H9 (cell line): ENCODE data around the gene ZBTB48. TPM values are rescaled to one million over a fixed set of nuclear protein-coding genes. Genes with fewer than 3 reads are reported as not detected.
A peak's percentile ranks its signal among the peaks of the same experiment; 100 is the strongest.

ENCODE experiments used
- DNase-seq: peaks from one replicate; pipeline ENCODE4 v3.0.0-alpha.2; 2017
- H2AFZ ChIP-seq: one replicate; pipeline ENCODE4 v1.6.1; 2013; ENCODE audit warnings: mild to moderate bottlenecking, low read length, control low read depth, moderate library complexity
- H2AK5ac ChIP-seq: 2 replicates; pipeline ENCODE4 v1.6.1; 2013; ENCODE audit warnings: low read length, control low read depth, mixed read lengths; ENCODE audit not compliant: insufficient read length
- H2BK120ac ChIP-seq: one replicate; pipeline ENCODE4 v1.6.1; 2013; ENCODE audit warnings: low read depth, mild to moderate bottlenecking, low read length, control low read depth, inconsistent platforms; ENCODE audit not compliant: poor library complexity, severe bottlenecking
- H2BK12ac ChIP-seq: 2 replicates; pipeline ENCODE4 v1.6.1; 2013; ENCODE audit warnings: low read length, control low read depth, mixed read lengths, low read depth; ENCODE audit not compliant: insufficient read length
- H2BK15ac ChIP-seq: 2 replicates; pipeline ENCODE4 v1.6.1; 2013; ENCODE audit warnings: low read depth, low read length, control low read depth
- H2BK20ac ChIP-seq: one replicate; pipeline ENCODE4 v1.6.1; 2013; ENCODE audit warnings: low read depth, mild to moderate bottlenecking, low read length, control low read depth, inconsistent platforms; ENCODE audit not compliant: poor library complexity, severe bottlenecking
- H2BK5ac ChIP-seq: 2 replicates; pipeline ENCODE4 v1.6.1; 2013; ENCODE audit warnings: low read length, control low read depth, mixed read lengths; ENCODE audit not compliant: insufficient read length
- H3K14ac ChIP-seq: 2 replicates; pipeline ENCODE4 v1.6.1; 2013; ENCODE audit warnings: low read length, control low read depth; ENCODE audit not compliant: insufficient read depth
- H3K18ac ChIP-seq: 2 replicates; pipeline ENCODE4 v1.6.1; 2013; ENCODE audit warnings: low read depth, mild to moderate bottlenecking, mixed read lengths, low read length, control low read depth; ENCODE audit not compliant: insufficient read length
- H3K23ac ChIP-seq: 2 replicates; pipeline ENCODE4 v1.6.1; 2013; ENCODE audit warnings: low read length, control low read depth, mixed read lengths, low read depth; ENCODE audit not compliant: insufficient read length
- H3K23me2 ChIP-seq: 2 replicates; pipeline ENCODE4 v1.6.1; 2013; ENCODE audit warnings: low read depth, mild to moderate bottlenecking, mixed read lengths, low read length, control low read depth; ENCODE audit not compliant: insufficient read length, poor library complexity, severe bottlenecking
- H3K27ac ChIP-seq: 2 replicates; pipeline ENCODE4 v1.5.1; 2013; ENCODE audit warnings: low read length, control low read depth, mixed read lengths, low read depth; ENCODE audit not compliant: insufficient read length
- H3K27me3 ChIP-seq: 2 replicates; pipeline ENCODE4 v1.6.1; 2013; ENCODE audit warnings: low read length, control low read depth, inconsistent platforms; ENCODE audit not compliant: insufficient read depth
- H3K4ac ChIP-seq: 2 replicates; pipeline ENCODE4 v1.6.1; 2013; ENCODE audit warnings: low read depth, mild to moderate bottlenecking, control low read depth, inconsistent platforms, low read length, moderate library complexity
- H3K4me1 ChIP-seq: 2 replicates; pipeline ENCODE4 v1.6.1; 2013; ENCODE audit warnings: low read length, control low read depth, inconsistent platforms; ENCODE audit not compliant: insufficient read depth
- H3K4me2 ChIP-seq: 2 replicates; pipeline ENCODE4 v1.6.1; 2013; ENCODE audit warnings: low read length, control low read depth, mixed read lengths; ENCODE audit not compliant: insufficient read length, insufficient read depth
- H3K56ac ChIP-seq: 2 replicates; pipeline ENCODE4 v1.6.1; 2013; ENCODE audit warnings: low read depth, mild to moderate bottlenecking, mixed read lengths, low read length, control low read depth; ENCODE audit not compliant: insufficient read length
- H3K79me1 ChIP-seq: 2 replicates; pipeline ENCODE4 v1.6.1; 2013; ENCODE audit warnings: low read depth, mild to moderate bottlenecking, moderate library complexity, low read length, control low read depth, inconsistent platforms; ENCODE audit not compliant: insufficient read depth, poor library complexity, severe bottlenecking
- H3K79me2 ChIP-seq: 2 replicates; pipeline ENCODE4 v1.6.1; 2013; ENCODE audit warnings: low read length, control low read depth, inconsistent platforms; ENCODE audit not compliant: insufficient read depth
- H3K9ac ChIP-seq: 2 replicates; pipeline ENCODE4 v1.6.1; 2013; ENCODE audit warnings: low read length, control low read depth, mixed read lengths; ENCODE audit not compliant: insufficient read length; ENCODE audit errors: extremely low read depth
- H3K9me3 ChIP-seq: one replicate; pipeline ENCODE4 v1.6.1; 2013; ENCODE audit warnings: low read depth, low read length, inconsistent platforms; ENCODE audit not compliant: control insufficient read depth
- H3T11ph ChIP-seq: one replicate; pipeline ENCODE4 v1.6.1; 2013; ENCODE audit warnings: mild to moderate bottlenecking, low read length, control low read depth, inconsistent platforms
- H4K20me1 ChIP-seq: one replicate; pipeline ENCODE4 v1.6.1; 2013; ENCODE audit not compliant: control insufficient read depth, insufficient read length, insufficient read depth
- H4K5ac ChIP-seq: 2 replicates; pipeline ENCODE4 v1.6.1; 2013; ENCODE audit warnings: low read depth, mild to moderate bottlenecking, mixed read lengths, low read length, control low read depth; ENCODE audit not compliant: insufficient read length
- H4K8ac ChIP-seq: replicated peaks from 2 replicates; pipeline ENCODE4 v1.6.1; 2013; ENCODE audit warnings: low read length, control low read depth, mixed read lengths, low read depth; ENCODE audit not compliant: insufficient read length
- H4K91ac ChIP-seq: 2 replicates; pipeline ENCODE4 v1.6.1; 2013; ENCODE audit warnings: low read depth, mild to moderate bottlenecking, moderate library complexity, mixed read lengths, low read length, control low read depth; ENCODE audit not compliant: insufficient read length
- H3K27ac Mint-ChIP-seq, 3 experiments: 2 replicates in 2 of 3; 3 replicates in 1 of 3; pipeline ENCODE4 v1.8.0; 2020 to 2021; ENCODE audit warnings: mixed read lengths in 3 of 3, mild to moderate bottlenecking in 1 of 3, moderate library complexity in 1 of 3
- H3K27me3 Mint-ChIP-seq: 2 replicates; pipeline ENCODE4 v1.8.0; 2021; ENCODE audit warnings: low read depth, mild to moderate bottlenecking, moderate library complexity, mixed read lengths
- H3K36me3 Mint-ChIP-seq, 3 experiments: 2 replicates in 2 of 3; 3 replicates in 1 of 3; pipeline ENCODE4 v1.8.0; 2020 to 2021; ENCODE audit warnings: low read depth in 3 of 3, mixed read lengths in 3 of 3; ENCODE audit not compliant: insufficient read depth in 1 of 3
- H3K4me1 Mint-ChIP-seq, 2 experiments: 2 replicates each; pipeline ENCODE4 v1.8.0; 2020; ENCODE audit warnings: mixed read lengths in 2 of 2
- H3K4me3 Mint-ChIP-seq, 2 experiments: 2 replicates in 1 of 2; 3 replicates in 1 of 2; pipeline ENCODE4 v1.8.0; 2020 to 2021; ENCODE audit warnings: mild to moderate bottlenecking in 2 of 2, mixed read lengths in 2 of 2, moderate library complexity in 1 of 2
- H3K9me3 Mint-ChIP-seq, 2 experiments: 2 replicates in 1 of 2; 3 replicates in 1 of 2; pipeline ENCODE4 v1.8.0; 2020; ENCODE audit warnings: mild to moderate bottlenecking in 2 of 2, mixed read lengths in 2 of 2, moderate library complexity in 1 of 2
- WGBS: extraction: QIAGEN DNeasy Blood & Tissue Kit; methylation state at CpG from one replicate; pipeline ENCODE4 v1.1.7; 2013; ENCODE audit warnings: missing lambda C conversion rate, low lambda C conversion rate, mixed read lengths; ENCODE audit not compliant: insufficient read length; ENCODE audit errors: extremely low coverage; 5-methylcytosine and 5-hydroxymethylcytosine counted together
- total RNA-seq: library from RNA; stranded (reverse); gene quantifications from 2 replicates; pipeline ENCODE4 v1.2.1, GENCODE V29; 2021
- TF ChIP-seq, protein P1 (sequence below): fragments of 200-600 bp; sonication (generic); conservative IDR thresholded peaks from 3 replicates; pipeline ENCODE4 v1.8.0; 2021; ENCODE audit warnings: antibody characterized with exemption, mild to moderate bottlenecking

The ZBTB48 gene
- total RNA-seq, 1 experiment from 2014 or later, result 33.2 TPM

GRCh38 chr1:6619045-6619444 is 39.3 kb downstream of the ZBTB48 start:
- no peak overlapping the region for H3K27ac ChIP-seq
- H3K14ac ChIP-seq, result no peak overlapping the region
- no peak overlapping the region for H2BK15ac ChIP-seq
- no peak overlapping the region for H4K5ac ChIP-seq
- peaks cover 15% of the 10 kb centered on the region for H3K79me1 ChIP-seq
- H4K8ac ChIP-seq, result no peak overlapping the region
- no peak overlapping the region for H2BK12ac ChIP-seq
- H3K23me2 ChIP-seq, result peaks cover 8% of the 10 kb centered on the region
- H4K20me1 ChIP-seq, result peaks cover 2% of the 10 kb centered on the region
- H3K56ac ChIP-seq, result no peak overlapping the region
- no peak overlapping the region for H3K4ac ChIP-seq
- H2AFZ ChIP-seq, result no peak overlapping the region
- TF ChIP-seq, protein P1, sequence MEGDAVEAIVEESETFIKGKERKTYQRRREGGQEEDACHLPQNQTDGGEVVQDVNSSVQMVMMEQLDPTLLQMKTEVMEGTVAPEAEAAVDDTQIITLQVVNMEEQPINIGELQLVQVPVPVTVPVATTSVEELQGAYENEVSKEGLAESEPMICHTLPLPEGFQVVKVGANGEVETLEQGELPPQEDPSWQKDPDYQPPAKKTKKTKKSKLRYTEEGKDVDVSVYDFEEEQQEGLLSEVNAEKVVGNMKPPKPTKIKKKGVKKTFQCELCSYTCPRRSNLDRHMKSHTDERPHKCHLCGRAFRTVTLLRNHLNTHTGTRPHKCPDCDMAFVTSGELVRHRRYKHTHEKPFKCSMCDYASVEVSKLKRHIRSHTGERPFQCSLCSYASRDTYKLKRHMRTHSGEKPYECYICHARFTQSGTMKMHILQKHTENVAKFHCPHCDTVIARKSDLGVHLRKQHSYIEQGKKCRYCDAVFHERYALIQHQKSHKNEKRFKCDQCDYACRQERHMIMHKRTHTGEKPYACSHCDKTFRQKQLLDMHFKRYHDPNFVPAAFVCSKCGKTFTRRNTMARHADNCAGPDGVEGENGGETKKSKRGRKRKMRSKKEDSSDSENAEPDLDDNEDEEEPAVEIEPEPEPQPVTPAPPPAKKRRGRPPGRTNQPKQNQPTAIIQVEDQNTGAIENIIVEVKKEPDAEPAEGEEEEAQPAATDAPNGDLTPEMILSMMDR, result no peak
- no peak overlapping the region for H3K4me3 Mint-ChIP-seq
- no peaks in the 10 kb centered on the region for H3K27me3 Mint-ChIP-seq
- H3K36me3 Mint-ChIP-seq, result peaks cover 28 to 78% (median 68%) of the 10 kb centered on the region in 3 experiments
- no peak overlapping the region for H2BK5ac ChIP-seq
- no peaks in the 10 kb centered on the region for H3K4me1 ChIP-seq
- peaks cover 16 to 18% of the 10 kb centered on the region in 2 experiments for H3K4me1 Mint-ChIP-seq
- no peaks in the 10 kb centered on the region for H3K27me3 ChIP-seq
- H3K9me3 Mint-ChIP-seq, result no peaks in the 10 kb centered on the region
- H3K9ac ChIP-seq, result no peak overlapping the region
- H4K91ac ChIP-seq, result no peak overlapping the region
- no peak overlapping the region for H2BK120ac ChIP-seq
- H3K18ac ChIP-seq, result no peak overlapping the region
- H3K79me2 ChIP-seq, result peaks cover 18% of the 10 kb centered on the region; the same call in 1 of the 2 replicates
- no CpG with 5 or more reads among the region's 4 CpGs for WGBS
- H2BK20ac ChIP-seq, result no peak overlapping the region
- H2AK5ac ChIP-seq, result no peak overlapping the region
- 0 out of 7 replicates have a peak overlapping the region, but pooled peaks of 1 of the 3 experiments have one; percentile 50 for H3K27ac Mint-ChIP-seq
- no peak overlapping the region for H3K23ac ChIP-seq
- H3K4me2 ChIP-seq, result no peak overlapping the region
- DNase-seq, result no peak
- H3K9me3 ChIP-seq, result no peaks in the 10 kb centered on the region
- H3T11ph ChIP-seq, result no peak overlapping the region
